Measurements from ENCODE around the gene WDR62. TPM values are rescaled to one million over a fixed set of nuclear protein-coding genes. Genes with fewer than 3 reads are reported as not detected.
A peak's percentile ranks its signal among the peaks of the same experiment; 100 is the strongest.

WDR62 gene
- total RNA-seq, 1 donor from 2014 or later = 4.6 TPM

GRCh38 chr19:36047835-36048234, 6.9 kb upstream of the WDR62 start:
- Mint-ChIP-seq H3K36me3 (ENCODE audit: unreplicated experiment) (peaks cover 9% of the 10 kb centered on the region), H3K9me3 (ENCODE audit: unreplicated experiment) (no peaks in the 10 kb centered on the region), H3K27me3 (ENCODE audit: unreplicated experiment) (no peaks in the 10 kb centered on the region), H3K4me1 (ENCODE audit: unreplicated experiment) (peaks cover 5% of the 10 kb centered on the region), H3K4me3 (ENCODE audit: unreplicated experiment) (no peak overlapping the region), H3K27ac (ENCODE audit: unreplicated experiment) (no peak overlapping the region)
- no peak for DNase-seq (ENCODE audit: extremely low spot score, unreplicated experiment)
- TF ChIP-seq CTCF (IDR thresholded peaks at IDR 0.05) = no peak

- Mint-ChIP-seq H3K27ac (ENCODE audit: unreplicated experiment) (no peak overlapping the region), H3K36me3 (ENCODE audit: unreplicated experiment) (peaks cover 7% of the 10 kb centered on the region), H3K4me1 (ENCODE audit: unreplicated experiment) (peaks cover 11% of the 10 kb centered on the region), H3K27me3 (ENCODE audit: unreplicated experiment) (no peaks in the 10 kb centered on the region), H3K9me3 (ENCODE audit: unreplicated experiment) (no peaks in the 10 kb centered on the region), H3K4me3 (ENCODE audit: unreplicated experiment) (no peak overlapping the region)
- DNase-seq (ENCODE audit: extremely low spot score, unreplicated experiment) = no peak
- no peak for TF ChIP-seq CTCF (IDR thresholded peaks at IDR 0.05)
Measured at GRCh38 chr19:36049080-36049698, 5.5 kb upstream of the WDR62 start.

GRCh38 chr19:36051236-36051635, 3.5 kb upstream of the WDR62 start:
- Mint-ChIP-seq H3K9me3 (ENCODE audit: unreplicated experiment) (no peaks in the 10 kb centered on the region), H3K4me3 (ENCODE audit: unreplicated experiment) (peak overlapping the region; percentile 31), H3K36me3 (ENCODE audit: unreplicated experiment) (peaks cover 4% of the 10 kb centered on the region), H3K27ac (ENCODE audit: unreplicated experiment) (no peak overlapping the region), H3K4me1 (ENCODE audit: unreplicated experiment) (peaks cover 18% of the 10 kb centered on the region), H3K27me3 (ENCODE audit: unreplicated experiment) (no peaks in the 10 kb centered on the region)
- peak; percentile 17 for TF ChIP-seq CTCF (IDR thresholded peaks at IDR 0.05)
- no peak for DNase-seq (ENCODE audit: extremely low spot score, unreplicated experiment)

- H3K4me3 Mint-ChIP-seq (ENCODE audit: unreplicated experiment) = peak overlapping the region; percentile 31
- no peaks in the 10 kb centered on the region for H3K27me3 Mint-ChIP-seq (ENCODE audit: unreplicated experiment)
- no peak overlapping the region for H3K27ac Mint-ChIP-seq (ENCODE audit: unreplicated experiment)
- H3K9me3 Mint-ChIP-seq (ENCODE audit: unreplicated experiment) = no peaks in the 10 kb centered on the region
- TF ChIP-seq CTCF (IDR thresholded peaks at IDR 0.05) = no peak
- H3K36me3 Mint-ChIP-seq (ENCODE audit: unreplicated experiment) = peaks cover 4% of the 10 kb centered on the region
- DNase-seq (ENCODE audit: extremely low spot score, unreplicated experiment) = no peak
- H3K4me1 Mint-ChIP-seq (ENCODE audit: unreplicated experiment) = peaks cover 21% of the 10 kb centered on the region
Measured at GRCh38 chr19:36051637-36052036, 3.1 kb upstream of the WDR62 start.

GRCh38 chr19:36054119-36054732, 471 bp upstream of the WDR62 start, which contains the start of gene THAP8:
TSS of gene THAP8 (minus strand) at chr19:36054285. CDS start at chr19:36054217, 68 bp downstream.
- peak; percentile 100 for DNase-seq (ENCODE audit: extremely low spot score, unreplicated experiment)
- H3K36me3 Mint-ChIP-seq (ENCODE audit: unreplicated experiment) = peaks cover 2% of the 10 kb centered on the region
- H3K4me3 Mint-ChIP-seq (ENCODE audit: unreplicated experiment) = peak within 1 kb of the TSS; percentile 95
- peaks cover 21% of the 10 kb centered on the region for H3K4me1 Mint-ChIP-seq (ENCODE audit: unreplicated experiment)
- H3K27me3 Mint-ChIP-seq (ENCODE audit: unreplicated experiment) = no peaks in the 10 kb centered on the region
- no peaks in the 10 kb centered on the region for H3K9me3 Mint-ChIP-seq (ENCODE audit: unreplicated experiment)
- H3K27ac Mint-ChIP-seq (ENCODE audit: unreplicated experiment) = peak within 1 kb of the TSS; percentile 99
- TF ChIP-seq CTCF (IDR thresholded peaks at IDR 0.05) = peak; percentile 60

Data from osteocyte (in vitro differentiated cells).